HepG2 (cell line): Measurements from ENCODE around the gene CCDC183. TPM values are rescaled to one million over a fixed set of nuclear protein-coding genes. Genes with fewer than 3 reads are reported as not detected.

Experiments used
- KLF12 ChIP-seq: sonication (generic); formaldehyde crosslinking; IDR thresholded peaks from 2 replicates; pipeline ENCODE4 v1.4.0; 2020; ENCODE audit warnings: missing genetic modification reagents, borderline replicate concordance
- KMT2A ChIP-seq: sonication (generic); formaldehyde crosslinking; IDR thresholded peaks from 2 replicates; pipeline ENCODE4 v1.4.0; 2020; ENCODE audit warnings: missing genetic modification reagents
- SIN3B ChIP-seq: fragments of 150-350 bp; IDR thresholded peaks from 2 replicates; pipeline ENCODE4 v1.6.1; 2014; ENCODE audit warnings: low read length
- TFDP2 ChIP-seq: sonication (generic); formaldehyde crosslinking; IDR thresholded peaks from 2 replicates; pipeline ENCODE4 v1.4.0; 2020; ENCODE audit warnings: missing genetic modification reagents
- ZFP90 ChIP-seq: sonication (generic); formaldehyde crosslinking; IDR thresholded peaks from 2 replicates; pipeline ENCODE4 v1.8.0; 2022; ENCODE audit warnings: missing genetic modification reagents, mild to moderate bottlenecking, inconsistent platforms, borderline replicate concordance
- ZMAT3 ChIP-seq: sonication (generic); formaldehyde crosslinking; conservative IDR thresholded peaks from 2 replicates; pipeline ENCODE4 v1.7.0; 2021; ENCODE audit warnings: missing genetic modification reagents
- ZSCAN29 ChIP-seq: sonication (generic); formaldehyde crosslinking; conservative IDR thresholded peaks from 2 replicates; pipeline ENCODE4 v1.4.0; 2020; ENCODE audit warnings: mild to moderate bottlenecking, missing genetic modification reagents
- polyA plus RNA-seq, 8 experiments: library from polyadenylated mRNA; depleted of rRNA in 3 of 8; stranded (reverse) in 7 of 8; unstranded in 1 of 8; fragments of >200 nt; fragmentation: Illumina TruSeq in 4 of 8; extraction: Trizol in 4 of 8; gene quantifications; 2 replicates each; pipeline versions ENCODE4 v1.2.1 to v1.2.3, GENCODE V29; 2011 to 2016; ENCODE audit warnings: low read depth in 4 of 8, missing spikeins in 1 of 8, mixed read lengths in 1 of 8; ENCODE audit not compliant: insufficient read depth in 1 of 8
- total RNA-seq, 5 experiments: library from RNA; depleted of rRNA; stranded (reverse); fragments of >200 nt; fragmentation: Illumina TruSeq; extraction: Trizol; gene quantifications; 2 replicates each; pipeline ENCODE4 v1.2.3, GENCODE V29; 2016; ENCODE audit warnings: low read depth in 1 of 5
- TF ChIP-seq, protein P1 (sequence below): IDR thresholded peaks from 2 replicates; pipeline ENCODE4 v1.6.1; 2016; ENCODE audit warnings: missing compliant biosample characterization, missing genetic modification reagents, borderline replicate concordance

Gene CCDC183
- total and polyA plus RNA-seq, 2 of the 13 experiments (the other 11 are each of a cell fraction or from before 2014, with no cell fraction given), result 5.0 to 66.4 TPM

- TF ChIP-seq KLF12 (CRISPR knock-in tag) (peak; percentile 1; the same call in 1 of the 2 replicates), TFDP2 (0 out of 2 replicates have a peak, but pooled peaks have one; percentile 15), ZSCAN29 (peak; percentile 43; the same call in 1 of the 2 replicates), ZMAT3 (CRISPR knock-in tag) (0 out of 2 replicates have a peak, but pooled peaks have one; percentile 52), ZFP90 (CRISPR knock-in tag) (no peak), SIN3B (no peak), KMT2A (CRISPR knock-in tag) (no peak; the same call in 1 of the 2 replicates)
- TF ChIP-seq, protein P1, sequence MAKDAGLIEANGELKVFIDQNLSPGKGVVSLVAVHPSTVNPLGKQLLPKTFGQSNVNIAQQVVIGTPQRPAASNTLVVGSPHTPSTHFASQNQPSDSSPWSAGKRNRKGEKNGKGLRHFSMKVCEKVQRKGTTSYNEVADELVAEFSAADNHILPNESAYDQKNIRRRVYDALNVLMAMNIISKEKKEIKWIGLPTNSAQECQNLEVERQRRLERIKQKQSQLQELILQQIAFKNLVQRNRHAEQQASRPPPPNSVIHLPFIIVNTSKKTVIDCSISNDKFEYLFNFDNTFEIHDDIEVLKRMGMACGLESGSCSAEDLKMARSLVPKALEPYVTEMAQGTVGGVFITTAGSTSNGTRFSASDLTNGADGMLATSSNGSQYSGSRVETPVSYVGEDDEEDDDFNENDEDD (CRISPR knock-in tag), result peak; percentile 18; the same call in 1 of the 2 replicates
Measured at GRCh38 chr9:136792321-136793085, 3.6 kb upstream of the CCDC183 start (continued).
